ENCODE results near the gene FGD6.
"Not testable (repeated sequence)": the region's sequence is repeated elsewhere in the genome, so short reads cannot be mapped to it uniquely, and the experiment has no call there.

Gene FGD6

DNA sequence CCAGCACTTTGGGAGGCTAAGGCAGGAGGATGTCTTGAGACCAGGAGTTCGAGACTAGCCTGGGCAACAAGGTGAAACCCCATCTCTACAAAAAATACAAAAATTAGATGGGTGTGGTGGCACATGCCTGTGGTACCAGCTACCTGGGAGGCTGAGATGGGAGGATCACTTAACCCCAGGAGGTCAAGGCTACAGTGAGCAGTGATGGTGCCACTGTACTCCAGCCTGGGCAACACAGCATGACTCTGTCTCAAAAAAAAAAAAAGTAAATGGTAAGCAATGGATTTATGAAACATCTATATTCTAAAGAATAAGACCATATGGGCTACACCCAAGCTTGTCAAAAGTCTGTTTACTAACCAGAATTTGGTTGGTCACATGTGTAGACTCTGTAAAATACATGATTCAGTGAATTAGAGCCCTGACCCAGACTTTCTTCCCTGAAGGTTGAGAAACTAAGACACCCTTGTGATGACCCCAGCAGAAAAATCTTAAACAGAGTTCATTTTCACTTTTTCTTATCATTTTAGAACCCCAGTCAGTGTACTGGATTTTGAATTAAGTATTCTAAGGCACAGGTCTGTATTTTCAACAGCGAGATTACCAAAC, 12.1 kb downstream of the FGD6 start:
- no peak for DNase-seq (ENCODE audit: low spot score)

GRCh38 chr12:95204141-95204866, 13.0 kb downstream of the FGD6 start:
- peak; percentile 54 for DNase-seq (ENCODE audit: low spot score)

GRCh38 chr12:95203487-95204030, 13.7 kb downstream of the FGD6 start:
- no peak for DNase-seq (ENCODE audit: low spot score)

GRCh38 chr12:95202691-95203486, 14.4 kb downstream of the FGD6 start:
- DNase-seq (ENCODE audit: low spot score) = no peak

DNA sequence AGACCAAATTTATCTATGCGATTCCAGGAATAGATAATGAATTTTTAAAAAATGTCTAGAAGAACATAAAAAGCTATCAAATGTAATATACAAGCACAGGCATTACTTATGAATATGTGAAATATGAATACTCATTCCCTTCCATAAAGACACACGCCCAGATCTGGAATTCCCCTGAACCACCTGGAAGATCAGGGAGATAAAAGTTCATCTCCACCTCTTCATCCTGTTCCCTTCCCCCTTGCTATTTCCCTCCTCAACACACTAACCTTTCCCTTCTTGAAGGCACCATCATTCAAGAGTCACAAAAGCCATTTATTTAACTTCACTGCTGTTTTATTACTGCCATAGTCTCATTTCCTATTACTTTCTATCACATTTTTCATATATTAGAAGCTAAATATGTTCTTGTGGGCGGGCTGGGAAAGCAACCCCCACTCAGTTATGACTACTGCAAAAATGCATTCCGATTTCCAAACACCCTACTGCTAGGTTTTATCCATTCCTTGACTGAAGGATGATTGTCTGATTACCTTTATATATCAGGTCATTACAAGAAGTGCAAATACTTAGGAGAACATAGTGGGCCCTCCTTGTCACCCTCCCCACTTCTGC, 16.1 kb downstream of the FGD6 start:
- peak; percentile 32 for DNase-seq (ENCODE audit: low spot score)

DNA sequence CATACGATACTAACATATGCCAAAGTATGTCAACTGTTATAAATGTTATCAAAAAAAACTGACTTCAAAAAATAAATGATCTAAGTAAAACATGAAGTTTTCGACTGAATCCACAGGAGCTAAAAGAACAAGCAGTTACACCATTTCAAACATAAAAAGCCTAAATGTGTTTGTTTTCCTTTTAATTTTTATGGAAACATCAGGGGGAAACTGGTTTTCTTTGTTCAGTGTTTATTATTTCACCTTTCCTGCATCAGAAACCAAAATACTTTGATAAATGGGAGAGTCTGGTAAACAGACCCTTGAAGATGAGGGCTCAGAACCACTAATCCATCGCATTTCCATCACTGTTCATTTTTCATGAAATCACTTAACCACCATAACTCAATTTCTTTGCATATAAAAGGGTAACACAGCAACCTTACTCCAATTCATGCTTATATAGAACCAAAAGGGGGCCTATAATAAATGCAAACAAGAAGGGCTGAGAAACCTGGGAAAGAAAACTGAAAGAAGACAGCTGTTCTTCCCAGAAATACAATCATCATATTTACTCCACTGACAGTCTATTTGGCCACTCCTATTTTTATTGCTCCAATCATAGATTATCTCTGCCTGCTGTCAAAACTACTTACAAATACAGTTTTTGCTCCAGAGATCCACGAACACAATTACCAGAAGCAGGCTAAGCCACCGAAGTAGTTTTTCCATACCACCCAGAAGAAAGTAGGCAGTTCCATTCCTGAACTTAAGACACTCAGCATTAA, 17.0 kb downstream of the FGD6 start:
- no peak for DNase-seq (ENCODE audit: low spot score)

- DNase-seq (ENCODE audit: low spot score) = no peak
Measured at GRCh38 chr12:95198914-95199313, 18.4 kb downstream of the FGD6 start.

DNA sequence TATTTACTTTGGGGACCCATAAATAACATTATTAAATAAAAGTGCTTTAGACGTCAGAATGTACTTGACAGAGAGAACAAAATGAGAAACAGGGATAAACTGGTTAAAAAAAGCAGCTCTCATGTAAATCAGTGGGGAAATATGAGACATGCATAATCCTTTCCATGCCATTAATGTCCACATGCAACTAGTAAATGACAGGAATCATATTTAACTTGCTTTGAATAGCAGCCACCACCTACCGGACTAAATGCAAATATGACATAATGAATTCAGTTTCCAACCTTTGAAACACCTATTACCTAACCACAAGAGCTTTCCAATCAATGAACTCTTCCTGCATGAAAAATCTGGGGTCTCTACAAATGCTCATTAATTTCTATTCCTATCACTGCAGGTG, 19.6 kb downstream of the FGD6 start:
- no peak for DNase-seq (ENCODE audit: low spot score)

- not testable (repeated sequence) for DNase-seq (ENCODE audit: low spot score)
Measured at GRCh38 chr12:95196875-95197569, 20.2 kb downstream of the FGD6 start.

- no peak for DNase-seq (ENCODE audit: low spot score)
Measured at GRCh38 chr12:95195122-95195521, 22.1 kb downstream of the FGD6 start.

DNA sequence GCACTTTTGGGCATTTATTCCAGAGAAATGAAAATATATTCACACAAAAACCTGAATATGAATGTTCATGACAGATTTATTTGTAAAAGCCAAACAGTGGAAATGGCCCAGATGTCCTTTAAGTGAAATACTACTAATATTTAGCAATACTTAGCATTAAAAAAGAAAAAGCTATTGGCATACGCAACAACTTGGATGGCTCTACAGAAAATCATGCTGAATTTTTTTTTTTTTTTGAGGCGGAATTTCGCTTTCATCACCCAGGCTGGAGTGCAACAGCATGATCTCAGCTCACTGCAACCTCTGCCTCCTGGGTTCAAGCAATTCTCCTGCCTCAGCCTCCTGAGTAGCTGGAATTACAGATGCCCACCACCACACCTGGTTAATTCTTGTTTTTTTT, 24.1 kb downstream of the FGD6 start:
- no peak for DNase-seq (ENCODE audit: low spot score)

- no peak for DNase-seq (ENCODE audit: low spot score)
Measured at GRCh38 chr12:95192271-95192670, 25.0 kb downstream of the FGD6 start.

GRCh38 chr12:95191060-95191696, 26.1 kb downstream of the FGD6 start:
- DNase-seq (ENCODE audit: low spot score) = no peak

GRCh38 chr12:95187865-95188415, 29.3 kb downstream of the FGD6 start:
- no peak for DNase-seq (ENCODE audit: low spot score)

- no peak for DNase-seq (ENCODE audit: low spot score)
Measured at GRCh38 chr12:95185854-95186253, 31.4 kb downstream of the FGD6 start.

DNA sequence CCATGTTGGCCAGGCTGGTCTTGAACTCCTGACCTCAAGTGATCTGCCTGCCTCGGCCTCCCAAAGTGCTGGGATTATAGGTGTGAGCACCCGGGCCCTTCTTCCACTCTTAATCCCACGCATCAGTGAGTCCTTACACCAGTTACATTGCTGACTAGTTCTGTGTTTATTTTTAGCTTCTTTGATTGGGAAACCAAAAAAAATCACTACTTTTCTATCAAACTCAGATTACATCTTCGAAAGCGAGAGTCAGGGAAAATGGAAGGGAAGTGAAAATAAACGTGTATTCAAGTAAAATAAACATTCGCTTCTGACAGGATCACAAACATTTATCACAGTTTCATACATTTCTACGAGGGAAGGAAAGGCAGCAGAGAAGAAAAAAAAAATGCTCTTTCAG, 32.2 kb downstream of the FGD6 start:
- DNase-seq (ENCODE audit: low spot score) = no peak

DNA sequence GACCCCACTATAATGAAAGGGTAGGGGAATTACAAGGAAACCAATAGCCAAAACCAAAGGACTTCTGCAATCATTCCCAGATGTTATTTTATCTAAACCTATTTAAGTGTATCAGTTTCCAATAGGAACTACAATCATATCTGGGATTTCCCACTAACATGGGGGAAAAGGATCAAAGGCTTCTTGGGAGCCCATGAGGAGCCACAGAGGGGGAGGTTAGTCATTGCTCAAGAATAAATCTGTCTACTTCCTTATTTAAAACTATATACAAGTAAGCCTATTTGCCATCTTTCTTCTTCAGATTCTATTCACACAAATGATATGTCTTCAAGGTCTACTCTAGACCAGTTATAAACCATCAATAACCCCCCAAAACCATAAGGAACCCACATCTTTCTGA, 33.1 kb downstream of the FGD6 start:
- no peak for DNase-seq (ENCODE audit: low spot score)

GRCh38 chr12:95182868-95183415, 34.3 kb downstream of the FGD6 start:
- no peak for DNase-seq (ENCODE audit: low spot score)

DNA sequence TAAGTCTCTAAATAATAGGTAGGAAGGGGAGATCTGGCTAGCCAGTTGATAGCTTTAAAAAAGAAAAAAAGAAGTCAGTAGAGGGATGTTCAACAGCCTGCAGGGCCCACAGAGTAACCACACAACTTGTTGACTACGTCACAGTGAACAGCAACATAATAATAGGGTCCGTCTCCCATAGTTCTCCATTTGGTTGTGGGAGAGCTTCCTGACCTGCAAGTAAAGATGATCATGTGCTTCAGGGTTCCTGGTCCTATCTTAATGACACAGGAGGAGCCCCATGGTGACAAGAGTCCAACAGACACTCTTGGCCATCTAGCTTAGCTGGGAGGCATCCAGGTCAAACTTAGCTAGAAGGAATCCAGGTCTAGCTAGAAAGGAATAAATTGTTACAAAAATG, 36.2 kb downstream of the FGD6 start:
- no peak for DNase-seq (ENCODE audit: low spot score)

GRCh38 chr12:95179011-95179410, 38.3 kb downstream of the FGD6 start:
- no peak for DNase-seq (ENCODE audit: low spot score)
